Measurements from ENCODE around the gene VEZT.
"Not testable (repeated sequence)": the region's sequence is repeated elsewhere in the genome, so short reads cannot be mapped to it uniquely, and the experiment has no call there.

VEZT gene

DNA sequence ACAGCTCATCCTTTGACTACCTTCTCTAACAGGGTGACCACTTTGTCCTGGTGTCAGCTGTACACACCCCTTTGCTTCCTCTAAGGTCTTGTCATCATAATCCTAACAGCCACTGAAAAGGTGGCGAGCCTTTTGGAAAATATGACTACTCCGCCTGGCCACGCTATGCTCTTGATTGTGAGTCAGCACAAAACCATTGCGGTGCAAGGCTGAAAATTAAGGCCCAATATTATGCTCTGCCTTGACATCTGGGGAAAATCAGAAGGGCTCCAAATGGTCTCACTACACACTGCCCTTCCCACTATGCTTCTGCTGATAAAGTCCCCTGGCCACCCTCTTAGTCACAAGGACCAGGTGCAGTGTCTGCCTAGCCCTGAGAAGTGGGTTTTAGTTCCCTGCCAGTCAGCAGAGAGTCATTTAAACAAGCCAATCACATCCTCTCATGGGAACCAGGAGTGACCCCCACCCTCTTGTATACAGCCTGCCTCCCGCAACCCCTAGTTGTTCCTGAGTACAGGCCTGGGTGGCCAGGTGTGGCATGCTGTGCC, 34.7 kb upstream of the VEZT start:
- peaks cover 4% of the 10 kb centered on the region; the same call in 1 of the 2 replicates for H3K36me3 ChIP-seq
- H3K4me2 ChIP-seq, result no peak overlapping the region
- no peak overlapping the region for H3K4me3 ChIP-seq
- H3K9me3 ChIP-seq, result no peaks in the 10 kb centered on the region
- no peaks in the 10 kb centered on the region for H4K20me1 ChIP-seq
- H3K9ac ChIP-seq, result no peak overlapping the region
- no peak overlapping the region for H3K27ac ChIP-seq
- no peaks in the 10 kb centered on the region for H3K4me1 ChIP-seq
- H3K27me3 ChIP-seq, result no peaks in the 10 kb centered on the region
- no peak for TF ChIP-seq Cebpa-rat (IDR thresholded peaks at IDR 0.05)

DNA sequence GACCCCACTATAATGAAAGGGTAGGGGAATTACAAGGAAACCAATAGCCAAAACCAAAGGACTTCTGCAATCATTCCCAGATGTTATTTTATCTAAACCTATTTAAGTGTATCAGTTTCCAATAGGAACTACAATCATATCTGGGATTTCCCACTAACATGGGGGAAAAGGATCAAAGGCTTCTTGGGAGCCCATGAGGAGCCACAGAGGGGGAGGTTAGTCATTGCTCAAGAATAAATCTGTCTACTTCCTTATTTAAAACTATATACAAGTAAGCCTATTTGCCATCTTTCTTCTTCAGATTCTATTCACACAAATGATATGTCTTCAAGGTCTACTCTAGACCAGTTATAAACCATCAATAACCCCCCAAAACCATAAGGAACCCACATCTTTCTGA, 33.5 kb upstream of the VEZT start:
- Histone ChIP-seq H3K27ac (no peak overlapping the region), H3K4me3 (no peak overlapping the region), H3K36me3 (peaks cover 4% of the 10 kb centered on the region; the same call in 1 of the 2 replicates), H3K27me3 (no peaks in the 10 kb centered on the region), H3K4me1 (no peaks in the 10 kb centered on the region), H3K9me3 (no peaks in the 10 kb centered on the region), H4K20me1 (no peaks in the 10 kb centered on the region), H3K9ac (no peak overlapping the region), H3K4me2 (no peak overlapping the region)
- TF ChIP-seq Cebpa-rat (IDR thresholded peaks at IDR 0.05), result no peak

DNA sequence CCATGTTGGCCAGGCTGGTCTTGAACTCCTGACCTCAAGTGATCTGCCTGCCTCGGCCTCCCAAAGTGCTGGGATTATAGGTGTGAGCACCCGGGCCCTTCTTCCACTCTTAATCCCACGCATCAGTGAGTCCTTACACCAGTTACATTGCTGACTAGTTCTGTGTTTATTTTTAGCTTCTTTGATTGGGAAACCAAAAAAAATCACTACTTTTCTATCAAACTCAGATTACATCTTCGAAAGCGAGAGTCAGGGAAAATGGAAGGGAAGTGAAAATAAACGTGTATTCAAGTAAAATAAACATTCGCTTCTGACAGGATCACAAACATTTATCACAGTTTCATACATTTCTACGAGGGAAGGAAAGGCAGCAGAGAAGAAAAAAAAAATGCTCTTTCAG, 32.5 kb upstream of the VEZT start:
- Histone ChIP-seq H3K36me3 (peaks cover 4% of the 10 kb centered on the region; the same call in 1 of the 2 replicates), H3K27ac (no peak overlapping the region), H4K20me1 (no peaks in the 10 kb centered on the region), H3K4me1 (no peaks in the 10 kb centered on the region), H3K4me2 (no peak overlapping the region), H3K4me3 (no peak overlapping the region), H3K27me3 (no peaks in the 10 kb centered on the region), H3K9ac (no peak overlapping the region), H3K9me3 (no peaks in the 10 kb centered on the region)
- TF ChIP-seq Cebpa-rat (IDR thresholded peaks at IDR 0.05), result no peak

DNA sequence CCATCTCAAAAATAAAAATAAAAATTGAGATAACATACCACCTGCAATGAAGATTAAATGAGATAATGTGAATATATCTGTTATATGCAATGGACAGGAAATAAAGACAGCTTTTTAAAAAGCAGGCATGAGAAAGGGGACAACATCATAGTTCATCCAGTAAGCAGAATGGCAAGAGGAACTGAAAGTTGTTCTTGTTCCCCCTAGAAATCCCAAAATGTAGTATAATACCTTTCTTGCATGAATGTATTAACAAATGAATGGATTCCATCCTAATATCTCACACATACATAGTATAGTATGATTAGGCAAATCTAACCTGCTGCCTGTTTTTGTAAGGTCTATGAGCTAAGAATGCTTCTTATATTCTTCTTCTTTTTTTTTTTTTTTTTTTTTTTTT, 31.8 kb upstream of the VEZT start:
- H3K4me3 ChIP-seq, result no peak overlapping the region
- TF ChIP-seq Cebpa-rat (IDR thresholded peaks at IDR 0.05), result no peak
- H3K4me1 ChIP-seq, result no peaks in the 10 kb centered on the region
- H3K9ac ChIP-seq, result no peak overlapping the region
- H3K4me2 ChIP-seq, result no peak overlapping the region
- H3K36me3 ChIP-seq, result peaks cover 4% of the 10 kb centered on the region; the same call in 1 of the 2 replicates
- H3K27ac ChIP-seq, result no peak overlapping the region
- no peaks in the 10 kb centered on the region for H4K20me1 ChIP-seq
- H3K27me3 ChIP-seq, result no peaks in the 10 kb centered on the region
- H3K9me3 ChIP-seq, result no peaks in the 10 kb centered on the region

DNA sequence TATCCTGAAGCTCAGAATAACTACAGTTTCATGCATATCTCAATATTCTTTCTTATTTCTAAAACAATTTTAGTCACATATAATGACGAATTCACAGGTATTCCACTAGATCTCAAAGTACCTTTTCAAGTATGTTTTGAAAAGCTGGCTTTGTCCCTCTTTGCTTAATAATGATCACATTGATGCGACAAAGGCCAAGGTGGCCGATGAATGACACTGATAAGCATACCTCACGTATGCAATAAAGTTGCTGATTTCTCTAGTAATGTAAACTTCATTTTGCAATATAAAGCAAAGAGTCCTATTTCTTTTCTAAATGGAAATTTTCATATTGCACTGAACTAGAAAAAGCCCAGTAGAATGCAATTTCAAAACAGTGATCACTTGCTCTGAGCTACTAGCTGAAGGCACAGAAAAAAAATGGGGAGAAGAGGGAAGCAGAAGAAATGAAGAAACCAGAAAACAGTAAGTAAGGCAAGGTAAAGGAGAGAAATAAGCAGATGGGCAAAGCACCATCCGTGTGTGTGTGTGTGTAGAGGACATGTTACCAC, 29.7 kb upstream of the VEZT start:
- no peaks in the 10 kb centered on the region for H3K27me3 ChIP-seq
- no peak overlapping the region for H3K27ac ChIP-seq
- no peaks in the 10 kb centered on the region for H3K9me3 ChIP-seq
- no peak overlapping the region for H3K9ac ChIP-seq
- TF ChIP-seq Cebpa-rat (IDR thresholded peaks at IDR 0.05), result no peak
- peaks cover 5% of the 10 kb centered on the region; the same call in 1 of the 2 replicates for H3K4me1 ChIP-seq
- no peaks in the 10 kb centered on the region for H4K20me1 ChIP-seq
- H3K4me3 ChIP-seq, result no peak overlapping the region
- H3K36me3 ChIP-seq, result peaks cover 4% of the 10 kb centered on the region; the same call in 1 of the 2 replicates
- H3K4me2 ChIP-seq, result no peak overlapping the region

DNA sequence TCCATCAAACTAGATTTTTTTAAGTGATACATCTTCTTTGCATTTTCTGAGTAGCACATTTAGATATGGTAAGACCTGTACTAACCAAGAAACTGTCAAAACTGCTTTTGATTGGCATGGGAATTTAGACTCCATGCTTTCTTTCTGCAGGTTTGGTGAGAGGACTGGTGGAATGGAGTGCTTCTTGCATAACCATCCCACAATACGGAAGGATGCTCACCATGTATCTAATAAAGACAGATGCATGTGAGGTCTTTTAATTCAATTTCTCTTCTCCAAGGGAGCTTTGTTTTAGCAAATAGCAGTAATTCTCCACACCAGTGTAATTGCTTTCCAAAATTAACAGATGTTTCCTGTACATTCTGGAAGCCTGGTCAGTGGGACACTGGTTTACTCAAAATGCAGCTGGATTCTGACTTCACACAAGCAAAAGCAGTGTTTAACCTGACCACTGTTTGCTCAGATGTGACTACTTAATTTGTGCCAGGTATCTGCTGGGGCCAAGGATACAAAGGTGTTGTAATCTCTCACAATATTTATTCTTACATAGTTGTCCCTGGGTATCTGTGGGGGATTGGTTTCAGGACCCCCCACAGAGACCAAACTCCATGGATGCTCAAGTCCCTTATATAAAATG, 26.4 kb upstream of the VEZT start:
- H3K27ac ChIP-seq, result no peak overlapping the region
- no peaks in the 10 kb centered on the region for H4K20me1 ChIP-seq
- no peaks in the 10 kb centered on the region for H3K36me3 ChIP-seq
- H3K4me3 ChIP-seq, result no peak overlapping the region
- H3K4me1 ChIP-seq, result peaks cover 5% of the 10 kb centered on the region; the same call in 1 of the 2 replicates
- H3K9me3 ChIP-seq, result no peaks in the 10 kb centered on the region
- H3K9ac ChIP-seq, result no peak overlapping the region
- no peak for TF ChIP-seq Cebpa-rat (IDR thresholded peaks at IDR 0.05)
- no peak overlapping the region for H3K4me2 ChIP-seq
- no peaks in the 10 kb centered on the region for H3K27me3 ChIP-seq

DNA sequence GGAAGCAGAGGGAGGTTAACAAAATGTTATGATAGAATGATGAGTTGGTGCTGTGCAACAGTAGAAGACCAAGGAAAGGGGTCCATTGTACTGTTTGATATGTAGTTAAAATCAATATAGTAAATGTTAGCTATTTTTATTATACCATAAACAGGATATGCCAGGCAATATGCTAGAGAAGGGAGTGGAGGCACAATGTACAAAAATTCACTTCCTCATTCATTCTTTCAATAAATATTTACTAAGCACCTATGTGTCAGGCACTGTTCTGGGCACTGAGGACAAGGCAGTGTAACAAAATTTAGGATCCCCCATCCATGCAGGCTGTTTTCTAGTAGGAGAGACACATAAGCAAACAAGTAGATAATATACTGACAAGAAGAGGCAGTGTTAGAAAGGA, 25.3 kb upstream of the VEZT start:
- peaks cover 5% of the 10 kb centered on the region; the same call in 1 of the 2 replicates for H3K4me1 ChIP-seq
- no peaks in the 10 kb centered on the region for H4K20me1 ChIP-seq
- H3K36me3 ChIP-seq, result no peaks in the 10 kb centered on the region
- H3K9ac ChIP-seq, result no peak overlapping the region
- H3K27me3 ChIP-seq, result no peaks in the 10 kb centered on the region
- no peak overlapping the region for H3K4me3 ChIP-seq
- H3K27ac ChIP-seq, result no peak overlapping the region
- H3K4me2 ChIP-seq, result no peak overlapping the region
- no peak for TF ChIP-seq Cebpa-rat (IDR thresholded peaks at IDR 0.05)
- H3K9me3 ChIP-seq, result no peaks in the 10 kb centered on the region

DNA sequence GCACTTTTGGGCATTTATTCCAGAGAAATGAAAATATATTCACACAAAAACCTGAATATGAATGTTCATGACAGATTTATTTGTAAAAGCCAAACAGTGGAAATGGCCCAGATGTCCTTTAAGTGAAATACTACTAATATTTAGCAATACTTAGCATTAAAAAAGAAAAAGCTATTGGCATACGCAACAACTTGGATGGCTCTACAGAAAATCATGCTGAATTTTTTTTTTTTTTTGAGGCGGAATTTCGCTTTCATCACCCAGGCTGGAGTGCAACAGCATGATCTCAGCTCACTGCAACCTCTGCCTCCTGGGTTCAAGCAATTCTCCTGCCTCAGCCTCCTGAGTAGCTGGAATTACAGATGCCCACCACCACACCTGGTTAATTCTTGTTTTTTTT, 24.5 kb upstream of the VEZT start:
- H3K9ac ChIP-seq, result no peak overlapping the region
- H3K27me3 ChIP-seq, result no peaks in the 10 kb centered on the region
- peaks cover 5% of the 10 kb centered on the region; the same call in 1 of the 2 replicates for H3K4me1 ChIP-seq
- no peaks in the 10 kb centered on the region for H3K36me3 ChIP-seq
- H3K4me2 ChIP-seq, result no peak overlapping the region
- H4K20me1 ChIP-seq, result no peaks in the 10 kb centered on the region
- no peak for TF ChIP-seq Cebpa-rat (IDR thresholded peaks at IDR 0.05)
- H3K4me3 ChIP-seq, result no peak overlapping the region
- H3K27ac ChIP-seq, result no peak overlapping the region
- H3K9me3 ChIP-seq, result no peaks in the 10 kb centered on the region

DNA sequence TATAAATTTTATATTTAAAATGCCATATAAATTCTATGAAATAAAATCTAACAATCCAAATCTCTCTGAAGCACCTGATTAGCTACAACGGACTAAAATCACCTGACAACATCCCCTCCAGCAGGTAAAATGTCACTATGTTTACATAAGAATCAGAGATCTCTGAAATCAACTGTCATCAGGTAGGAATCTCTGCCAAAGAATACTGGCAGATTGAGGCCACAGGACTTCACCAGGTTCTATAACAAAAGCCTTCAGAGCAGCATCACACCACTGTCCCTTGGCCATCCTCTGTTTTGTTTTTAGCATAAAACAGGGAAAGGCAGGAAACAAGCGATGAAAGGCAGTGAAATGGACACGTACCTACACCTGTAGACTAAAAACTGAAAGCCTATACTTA, 22.5 kb upstream of the VEZT start:
- no peak overlapping the region for H3K27ac ChIP-seq
- H3K9me3 ChIP-seq, result no peaks in the 10 kb centered on the region
- no peak overlapping the region for H3K9ac ChIP-seq
- H3K27me3 ChIP-seq, result no peaks in the 10 kb centered on the region
- H3K4me3 ChIP-seq, result no peak overlapping the region
- no peaks in the 10 kb centered on the region for H3K36me3 ChIP-seq
- peaks cover 5% of the 10 kb centered on the region for H3K4me1 ChIP-seq
- H4K20me1 ChIP-seq, result no peaks in the 10 kb centered on the region
- H3K4me2 ChIP-seq, result no peak overlapping the region
- TF ChIP-seq Cebpa-rat (IDR thresholded peaks at IDR 0.05), result no peak

DNA sequence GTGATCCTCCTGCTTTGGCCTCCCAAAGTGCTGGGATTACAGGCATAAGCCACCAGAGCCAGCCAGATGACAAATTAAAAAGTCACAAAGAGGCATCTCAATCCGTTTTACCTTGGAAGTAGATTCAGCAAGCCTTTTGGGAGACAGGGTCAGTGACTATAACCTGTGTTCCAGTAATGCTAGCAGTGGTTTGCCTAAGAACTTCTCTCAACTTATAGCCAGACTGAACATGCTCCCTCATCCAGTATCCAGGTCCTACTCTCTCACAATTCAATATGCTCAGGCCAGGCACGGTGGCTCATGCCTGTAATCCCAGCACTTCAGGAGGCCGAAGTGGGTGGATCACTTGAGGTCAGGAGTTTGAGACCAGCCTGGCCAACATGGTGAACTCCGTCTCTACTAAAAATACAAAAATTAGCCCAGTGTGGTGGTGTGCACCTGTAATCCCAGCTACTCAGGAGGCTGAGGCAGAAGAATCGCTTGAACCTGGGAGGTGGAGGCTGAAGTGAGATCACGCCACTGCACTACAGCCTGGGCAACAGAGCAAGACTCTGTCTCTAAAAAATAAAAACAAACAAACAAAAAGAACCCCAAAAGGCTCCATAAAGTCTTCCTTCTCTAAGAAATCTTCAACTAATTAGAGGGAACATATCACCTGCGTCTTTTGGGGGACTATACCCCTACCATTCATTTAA, 20.6 kb upstream of the VEZT start:
- peaks cover 20% of the 10 kb centered on the region for H3K4me1 ChIP-seq
- H3K9me3 ChIP-seq, H3K36me3 ChIP-seq, H3K27ac ChIP-seq, H3K9ac ChIP-seq, H4K20me1 ChIP-seq, H3K27me3 ChIP-seq, H3K4me3 ChIP-seq, H3K4me2 ChIP-seq: not testable (repeated sequence)
